CD4-positive, alpha-beta T cell (primary cell): ENCODE results near the gene DAD1. TPM values are rescaled to one million over a fixed set of nuclear protein-coding genes. Genes with fewer than 3 reads are reported as not detected.
A peak's percentile ranks its signal among the peaks of the same experiment; 100 is the strongest.

Experiments used
- ATAC-seq: fragments of 200-7000 bp; cut with Tn5 transposase; one replicate; pipeline ENCODE4 v1.10.0; 2022; ENCODE audit warnings: mild to moderate bottlenecking; ENCODE audit not compliant: poor library complexity
- CTCF ChIA-PET: fragments of 350-600 bp; sonication (Branson Sonifier 250); formaldehyde crosslinking; loops from one replicate; lab custom pipeline; 2021; ENCODE audit warnings: antibody characterized with exemption, inconsistent platforms; lab: Charles Lee
- POLR2A ChIA-PET: fragments of 350-600 bp; sonication (Branson Sonifier 250); formaldehyde crosslinking; loops from one replicate; lab custom pipeline; 2021; ENCODE audit warnings: antibody characterized with exemption, inconsistent platforms; lab: Charles Lee
- DNase-seq, 14 experiments: peaks; one replicate each; pipeline ENCODE4 v3.0.0-alpha.2; 2013 to 2020; ENCODE audit warnings: mixed read lengths in 2 of 14
- H3K27ac ChIP-seq, 2 donors: one replicate each; pipeline versions ENCODE4 v1.5.1 to v1.7.0; 2013; ENCODE audit warnings: low read length in 2 of 2, low read depth in 1 of 2, mild to moderate bottlenecking in 1 of 2
- H3K27me3 ChIP-seq, 2 experiments: 1 replicate in 1 of 2; 2 replicates in 1 of 2; pipeline versions ENCODE4 v1.6.1 to v1.7.0; 2013; ENCODE audit warnings: low read length in 2 of 2, control low read depth in 1 of 2, mild to moderate bottlenecking in 1 of 2, moderate library complexity in 1 of 2; ENCODE audit not compliant: insufficient read depth in 2 of 2, control insufficient read depth in 1 of 2
- H3K36me3 ChIP-seq: one replicate; pipeline ENCODE4 v1.6.1; 2013; ENCODE audit warnings: low read length, control low read depth; ENCODE audit not compliant: insufficient read depth
- H3K4me1 ChIP-seq: one replicate; pipeline ENCODE4 v1.6.1; 2013; ENCODE audit warnings: low read length, control low read depth; ENCODE audit not compliant: insufficient read depth
- H3K4me3 ChIP-seq: one replicate; pipeline ENCODE4 v1.5.1; 2013; ENCODE audit warnings: mild to moderate bottlenecking, low read length, moderate library complexity
- H3K9me3 ChIP-seq, 2 experiments: 1 replicate in 1 of 2; 2 replicates in 1 of 2; pipeline versions ENCODE4 v1.6.1 to v1.7.0; 2013; ENCODE audit warnings: low read length in 2 of 2, mild to moderate bottlenecking in 2 of 2, control low read depth in 1 of 2, moderate library complexity in 1 of 2; ENCODE audit not compliant: control insufficient read depth in 1 of 2, insufficient read depth in 1 of 2
- H3K27ac Mint-ChIP-seq: one replicate; pipeline ENCODE4 v1.8.0; 2020; ENCODE audit warnings: mixed read lengths
- H3K27me3 Mint-ChIP-seq: one replicate; pipeline ENCODE4 v1.8.0; 2021; ENCODE audit warnings: mixed read lengths
- H3K36me3 Mint-ChIP-seq: one replicate; pipeline ENCODE4 v1.8.0; 2021; ENCODE audit warnings: low read depth, mixed read lengths
- H3K4me1 Mint-ChIP-seq: one replicate; pipeline ENCODE4 v1.8.0; 2021; ENCODE audit warnings: low read depth, mixed read lengths
- H3K4me3 Mint-ChIP-seq: one replicate; pipeline ENCODE4 v1.8.0; 2020; ENCODE audit warnings: mild to moderate bottlenecking, mixed read lengths
- H3K9me3 Mint-ChIP-seq: one replicate; pipeline ENCODE4 v1.8.0; 2020; ENCODE audit warnings: mixed read lengths
- CTCF ChIP-seq: fragments of 200-600 bp; IDR thresholded peaks from one replicate; pipeline ENCODE4 v1.8.0; 2022; ENCODE audit warnings: antibody characterized with exemption, mild to moderate bottlenecking
- intact Hi-C, 2 experiments: fragments of 100-400 bp; cut with DNase I in 1 of 2; cut with micrococcal nuclease in 1 of 2; formaldehyde crosslinking; loops; one replicate each; pipeline versions ENCODE4 v1.15.1 to v1.9.0; 2023 to 2025; cut with DNase I, micrococcal nuclease
- total RNA-seq, 174 experiments: library from RNA in 2 of 174; stranded (reverse) in 2 of 174; gene quantifications; one replicate each; pipeline ENCODE4 v1.2.3 and lab custom pipeline; 2021 to 2026

The DAD1 gene
- total RNA-seq, 2 experiments from 2014 or later, result 41.8 to 44.1 TPM

- ChIA-PET POLR2A (interaction anchor here (0.6 to 13.3 kb wide), 60 partner anchors 10 to 915 kb away, joined by 3 to 613 read pairs (median 6); partner anchors contain the start of genes ABHD4, DAD1, LRP10 and OXA1L), CTCF (interaction anchor here (0.6 to 4.5 kb wide), 61 partner anchors 10 to 833 kb away, joined by 3 to 211 read pairs (median 5); partner anchors contain the start of genes ABHD4, CDH24, DAD1 and LRP10)
- intact Hi-C loops, result loop anchor here (2.0 to 10.0 kb wide), 16 partner anchors 32 to 914 kb away; partner anchors contain the start of genes AJUBA (in 1 of the 2), DAD1 (in 1 of the 2) and MRPL52 (in 1 of the 2)
- no peaks in the 10 kb centered on the region for H3K27me3 ChIP-seq
- peaks cover 36% of the 10 kb centered on the region for H3K36me3 ChIP-seq
- DNase-seq (peak; percentile 88 to 100 (median 96)), ATAC-seq (peak; percentile 62)
- H3K9me3 ChIP-seq, result no peaks in the 10 kb centered on the region
- Mint-ChIP-seq H3K4me1 (peaks cover 93% of the 10 kb centered on the region), H3K27ac (peak overlapping the region; percentile 97), H3K4me3 (peak overlapping the region; percentile 96), H3K27me3 (peaks cover 6% of the 10 kb centered on the region), H3K9me3 (peaks cover 2% of the 10 kb centered on the region), H3K36me3 (peaks cover 37% of the 10 kb centered on the region)
- H3K4me1 ChIP-seq, result peaks cover 100% of the 10 kb centered on the region
- H3K4me3 ChIP-seq, result peak overlapping the region; percentile 58
- no peak for TF ChIP-seq CTCF
- peak overlapping the region; percentile 99 for H3K27ac ChIP-seq
These were observed 32.7 kb downstream of the DAD1 start for GRCh38 chr14:22556021-22556989.

- Mint-ChIP-seq H3K9me3 (peaks cover 2% of the 10 kb centered on the region), H3K4me3 (peak overlapping the region; percentile 96), H3K4me1 (peaks cover 94% of the 10 kb centered on the region), H3K27me3 (peaks cover 6% of the 10 kb centered on the region), H3K27ac (peak overlapping the region; percentile 97), H3K36me3 (peaks cover 45% of the 10 kb centered on the region)
- no peak for TF ChIP-seq CTCF
- intact Hi-C loops, result loop anchor here (2.0 to 10.0 kb wide), 16 partner anchors 33 to 913 kb away; partner anchors contain the start of genes AJUBA (in 1 of the 2), DAD1 (in 1 of the 2) and MRPL52 (in 1 of the 2)
- ChIA-PET CTCF (interaction anchor here (0.6 to 4.5 kb wide), 27 partner anchors 9 to 832 kb away, joined by 3 to 211 read pairs (median 8); partner anchors contain the start of gene ABHD4), POLR2A (interaction anchor here (0.6 to 13.3 kb wide), 51 partner anchors 9 to 914 kb away, joined by 3 to 613 read pairs (median 7); partner anchors contain the start of genes DAD1, LRP10, OXA1L and RBM23)
- no peaks in the 10 kb centered on the region for H3K9me3 ChIP-seq
- DNase-seq (peak in 5 of 14 experiments; percentile 51 to 92 (median 70)), ATAC-seq (peak; percentile 4)
- peak overlapping the region; percentile 99 for H3K27ac ChIP-seq
- H3K36me3 ChIP-seq, result peaks cover 44% of the 10 kb centered on the region
- no peaks in the 10 kb centered on the region for H3K27me3 ChIP-seq
- peak overlapping the region; percentile 58 for H3K4me3 ChIP-seq
- H3K4me1 ChIP-seq, result peaks cover 100% of the 10 kb centered on the region
These were observed 33.5 kb downstream of the DAD1 start for GRCh38 chr14:22555384-22556011.
